SU-DHL-6 (cell line): Measurements from ENCODE around the gene DUSP16.

ENCODE experiments used
- H2AFZ ChIP-seq: fragments of 200-600 bp; sonication (generic); 2 replicates; pipeline ENCODE4 v1.6.1; 2014; ENCODE audit warnings: low read depth, mild to moderate bottlenecking, moderate library complexity, mixed read lengths, antibody characterized with exemption, low read length; ENCODE audit not compliant: severe bottlenecking
- H3F3A ChIP-seq: fragments of 200-600 bp; shearing (Covaris generic); 2 replicates; pipeline ENCODE4 v1.6.0; 2016; ENCODE audit warnings: antibody characterized with exemption, mild to moderate bottlenecking; ENCODE audit not compliant: insufficient read depth
- H3K27ac ChIP-seq: fragments of 200-600 bp; sonication (generic); 2 replicates; pipeline ENCODE4 v1.5.1; 2016; ENCODE audit warnings: low read depth, mild to moderate bottlenecking, low read length, moderate library complexity, mixed read lengths
- H3K27me3 ChIP-seq: fragments of 200-600 bp; sonication (generic), shearing (Covaris generic); 2 replicates; pipeline ENCODE4 v1.6.0; 2014; ENCODE audit warnings: mild to moderate bottlenecking, low read length
- H3K36me3 ChIP-seq: fragments of 200-600 bp; sonication (generic); 2 replicates; pipeline ENCODE4 v1.6.1; 2014; ENCODE audit warnings: mild to moderate bottlenecking, low read length, mixed read lengths
- H3K4me2 ChIP-seq: fragments of 300-600, 200-600 bp; shearing (Covaris generic), sonication (generic); 2 replicates; pipeline ENCODE4 v1.6.0; 2014; ENCODE audit warnings: low read length, low read depth, mild to moderate bottlenecking; ENCODE audit not compliant: poor library complexity, severe bottlenecking
- H3K4me3 ChIP-seq: fragments of 200-600 bp; sonication (generic); 2 replicates; pipeline ENCODE4 v1.5.1; 2014; ENCODE audit warnings: antibody characterized with exemption, low read length, mild to moderate bottlenecking, mixed read lengths; ENCODE audit not compliant: insufficient read depth, poor library complexity, severe bottlenecking
- H3K79me2 ChIP-seq: fragments of 200-600 bp; sonication (generic); 2 replicates; pipeline ENCODE4 v1.6.1; 2014; ENCODE audit warnings: mild to moderate bottlenecking, low read length, moderate library complexity; ENCODE audit not compliant: insufficient read depth
- H3K9ac ChIP-seq: fragments of 200-600 bp; sonication (generic); 2 replicates; pipeline ENCODE4 v1.7.0; 2014; ENCODE audit warnings: mild to moderate bottlenecking, low read length
- H3K9me2 ChIP-seq: fragments of 200-600 bp; sonication (generic); replicated peaks from 2 replicates; pipeline ENCODE4 v1.6.1; 2014; ENCODE audit warnings: low read length; ENCODE audit not compliant: insufficient read depth
- H3K9me3 ChIP-seq: fragments of 200-600 bp; sonication (generic); 2 replicates; pipeline ENCODE4 v1.6.1; 2014; ENCODE audit warnings: low read length, mixed read lengths; ENCODE audit not compliant: insufficient read depth
- H4K20me1 ChIP-seq: fragments of 200-600 bp; sonication (generic); 2 replicates; pipeline ENCODE4 v1.6.1; 2014; ENCODE audit warnings: low read depth, mild to moderate bottlenecking, antibody characterized with exemption, low read length, moderate library complexity, mixed read lengths
- CTCF ChIP-seq: fragments of 200-600 bp; sonication (generic); IDR thresholded peaks from one replicate; pipeline ENCODE4 v1.5.1; 2017; ENCODE audit warnings: antibody characterized with exemption, mild to moderate bottlenecking, low read length, moderate library complexity; ENCODE audit not compliant: insufficient read depth, poor library complexity, severe bottlenecking
- EZH2phosphoT487 ChIP-seq: fragments of 200-600 bp; sonication (generic), shearing (Covaris generic); conservative IDR thresholded peaks from 2 replicates; pipeline ENCODE4 v1.6.1; 2018; ENCODE audit warnings: mild to moderate bottlenecking, antibody characterized with exemption, low read length, moderate library complexity, mixed read lengths

DUSP16 gene

GRCh38 chr12:12427568-12427967, 135.1 kb downstream of the DUSP16 start:
- H4K20me1 ChIP-seq, result no peaks in the 10 kb centered on the region
- no peaks in the 10 kb centered on the region for H3K27me3 ChIP-seq
- H3K27ac ChIP-seq, result no peak overlapping the region
- no peak overlapping the region for H3K4me3 ChIP-seq
- H3K9me3 ChIP-seq, result no peaks in the 10 kb centered on the region
- no peak overlapping the region for H2AFZ ChIP-seq
- no peaks in the 10 kb centered on the region for H3K79me2 ChIP-seq
- H3K36me3 ChIP-seq, result no peaks in the 10 kb centered on the region
- TF ChIP-seq CTCF (no peak), EZH2phosphoT487 (no peak)
- no peak overlapping the region for H3K4me2 ChIP-seq
- no peaks in the 10 kb centered on the region for H3K9me2 ChIP-seq
- no peaks in the 10 kb centered on the region for H3F3A ChIP-seq
- H3K9ac ChIP-seq, result no peak overlapping the region

- H3K9me2 ChIP-seq, result no peaks in the 10 kb centered on the region
- no peaks in the 10 kb centered on the region for H3K79me2 ChIP-seq
- H3K27me3 ChIP-seq, result no peaks in the 10 kb centered on the region
- H2AFZ ChIP-seq, result no peak overlapping the region
- TF ChIP-seq CTCF, result no peak
- TF ChIP-seq EZH2phosphoT487, result no peak
- H3F3A ChIP-seq, result no peaks in the 10 kb centered on the region
- no peaks in the 10 kb centered on the region for H3K36me3 ChIP-seq
- H3K9me3 ChIP-seq, result no peaks in the 10 kb centered on the region
- H3K9ac ChIP-seq, result no peak overlapping the region
- no peaks in the 10 kb centered on the region for H4K20me1 ChIP-seq
- H3K27ac ChIP-seq, result no peak overlapping the region
- no peak overlapping the region for H3K4me3 ChIP-seq
- H3K4me2 ChIP-seq, result no peak overlapping the region
Measured at GRCh38 chr12:12425616-12426015, 137.0 kb downstream of the DUSP16 start.

- no peaks in the 10 kb centered on the region for H3K79me2 ChIP-seq
- no peaks in the 10 kb centered on the region for H3K27me3 ChIP-seq
- no peaks in the 10 kb centered on the region for H3F3A ChIP-seq
- H3K4me2 ChIP-seq, result no peak overlapping the region
- TF ChIP-seq CTCF (no peak), EZH2phosphoT487 (no peak)
- no peak overlapping the region for H3K4me3 ChIP-seq
- H3K27ac ChIP-seq, result no peak overlapping the region
- no peak overlapping the region for H2AFZ ChIP-seq
- no peaks in the 10 kb centered on the region for H3K9me2 ChIP-seq
- H3K9me3 ChIP-seq, result no peaks in the 10 kb centered on the region
- no peaks in the 10 kb centered on the region for H4K20me1 ChIP-seq
- H3K9ac ChIP-seq, result no peak overlapping the region
- H3K36me3 ChIP-seq, result no peaks in the 10 kb centered on the region
Measured at GRCh38 chr12:12425001-12425400, 137.7 kb downstream of the DUSP16 start.
